ENCODE data around the gene ARMC12. TPM values are rescaled to one million over a fixed set of nuclear protein-coding genes. Genes with fewer than 3 reads are reported as not detected.
"Not testable (repeated sequence)": the region's sequence is repeated elsewhere in the genome, so short reads cannot be mapped to it uniquely, and the experiment has no call there.

ARMC12 gene
- total RNA-seq, 2 donors from 2014 or later, result 0.57 to 0.93 TPM

DNA sequence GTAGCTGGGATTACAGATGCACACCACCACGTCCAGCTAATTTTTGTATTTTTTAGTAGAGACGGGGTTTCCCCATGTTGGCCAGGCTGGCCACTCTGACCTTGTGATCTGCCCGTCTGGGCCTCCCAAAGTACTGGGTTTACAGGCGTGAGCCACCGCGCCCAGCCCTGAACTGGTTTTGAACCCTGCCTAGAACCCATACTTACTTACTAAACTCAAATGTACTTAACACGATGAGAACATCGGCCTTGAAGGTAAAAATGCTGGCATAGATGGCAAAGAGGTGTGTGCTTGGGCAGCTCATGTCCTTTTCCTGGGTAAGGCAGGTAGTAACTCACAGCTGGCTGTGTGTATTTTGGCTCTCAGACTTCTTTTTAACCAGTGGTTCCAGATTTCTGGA lies 3.2 kb upstream of the ARMC12 start:
- Mint-ChIP-seq H3K9me3 (no peaks in the 10 kb centered on the region), H3K36me3 (ENCODE audit: low read depth) (no peaks in the 10 kb centered on the region), H3K4me3 (no peak overlapping the region), H3K4me1 (peaks cover 12% of the 10 kb centered on the region), H3K27me3 (ENCODE audit: insufficient read depth) (peaks cover 29% of the 10 kb centered on the region), H3K27ac (no peak overlapping the region)
- H3K4me3 ChIP-seq (ENCODE audit: low read length), result no peak overlapping the region
- H3K4me1 ChIP-seq (ENCODE audit: control insufficient read depth, insufficient read depth, low read length), result peaks cover 3% of the 10 kb centered on the region
- no peak for TF ChIP-seq CTCF (conservative IDR thresholded peaks at IDR 0.05)
- H3K9ac ChIP-seq (ENCODE audit: extremely low read depth, low read length, poor library complexity, severe bottlenecking), result no peak overlapping the region
- no peak overlapping the region for H3K27ac ChIP-seq (ENCODE audit: low read depth, low read length)
- no peaks in the 10 kb centered on the region for H3K9me3 ChIP-seq (ENCODE audit: control insufficient read depth, low read length)
- H3K27me3 ChIP-seq (ENCODE audit: control insufficient read depth, insufficient read depth, low read length, poor library complexity, severe bottlenecking), result peaks cover 14% of the 10 kb centered on the region
- no peak for DNase-seq
- 94 to 100% methylated on average over 7 to 8 of the region's 8 CpGs for WGBS, 2 experiments (ENCODE audit: insufficient coverage in 1 of 2, insufficient read length in 1 of 2)
- no peaks in the 10 kb centered on the region for H3K36me3 ChIP-seq (ENCODE audit: control insufficient read depth, insufficient read depth, low read length)

- not testable (repeated sequence) for H3K36me3 Mint-ChIP-seq (ENCODE audit: low read depth); H3K4me3 Mint-ChIP-seq; H3K9me3 ChIP-seq (ENCODE audit: control insufficient read depth, low read length); H3K4me1 ChIP-seq (ENCODE audit: control insufficient read depth, insufficient read depth, low read length); H3K27me3 ChIP-seq (ENCODE audit: control insufficient read depth, insufficient read depth, low read length, poor library complexity, severe bottlenecking); H3K9ac ChIP-seq (ENCODE audit: extremely low read depth, low read length, poor library complexity, severe bottlenecking); DNase-seq; H3K9me3 Mint-ChIP-seq; H3K27ac ChIP-seq (ENCODE audit: low read depth, low read length); H3K27ac Mint-ChIP-seq; H3K4me3 ChIP-seq (ENCODE audit: low read length); H3K36me3 ChIP-seq (ENCODE audit: control insufficient read depth, insufficient read depth, low read length)
- Mint-ChIP-seq H3K27me3 (ENCODE audit: insufficient read depth) (peaks cover 22% of the 10 kb centered on the region), H3K4me1 (peaks cover 13% of the 10 kb centered on the region)
- 95 to 97% methylated on average over 10 to 12 of the region's 12 CpGs for WGBS, 2 experiments (ENCODE audit: insufficient coverage in 1 of 2, insufficient read length in 1 of 2)
These were observed 2.5 kb upstream of the ARMC12 start for GRCh38 chr6:35734319-35734718.

- Histone ChIP-seq H3K27me3 (ENCODE audit: control insufficient read depth, insufficient read depth, low read length, poor library complexity, severe bottlenecking) (no peaks in the 10 kb centered on the region), H3K27ac (ENCODE audit: low read depth, low read length) (no peak overlapping the region), H3K9me3 (ENCODE audit: control insufficient read depth, low read length) (no peaks in the 10 kb centered on the region), H3K9ac (ENCODE audit: extremely low read depth, low read length, poor library complexity, severe bottlenecking) (no peak overlapping the region), H3K4me3 (ENCODE audit: low read length) (no peak overlapping the region), H3K4me1 (ENCODE audit: control insufficient read depth, insufficient read depth, low read length) (peaks cover 5% of the 10 kb centered on the region), H3K36me3 (ENCODE audit: control insufficient read depth, insufficient read depth, low read length) (no peaks in the 10 kb centered on the region)
- Mint-ChIP-seq H3K4me1 (peaks cover 24% of the 10 kb centered on the region), H3K9me3 (no peaks in the 10 kb centered on the region), H3K27ac (no peak overlapping the region), H3K27me3 (ENCODE audit: insufficient read depth) (peaks cover 10% of the 10 kb centered on the region), H3K36me3 (ENCODE audit: low read depth) (no peaks in the 10 kb centered on the region), H3K4me3 (no peak overlapping the region)
- WGBS, 2 experiments (ENCODE audit: insufficient coverage in 1 of 2, insufficient read length in 1 of 2), result 88 to 100% methylated on average over 2 to 3 of the region's 3 CpGs
- DNase-seq, result no peak
- no peak for TF ChIP-seq CTCF (conservative IDR thresholded peaks at IDR 0.05)
These were observed 1.4 kb upstream of the ARMC12 start for GRCh38 chr6:35735452-35735851.

- TF ChIP-seq CTCF (conservative IDR thresholded peaks at IDR 0.05), result peak; percentile 93
- Mint-ChIP-seq H3K9me3 (no peaks in the 10 kb centered on the region), H3K4me3 (no peak overlapping the region), H3K27me3 (ENCODE audit: insufficient read depth) (peaks cover 5% of the 10 kb centered on the region), H3K4me1 (peaks cover 31% of the 10 kb centered on the region), H3K27ac (no peak overlapping the region), H3K36me3 (ENCODE audit: low read depth) (no peaks in the 10 kb centered on the region)
- H3K9me3 ChIP-seq (ENCODE audit: control insufficient read depth, low read length), result no peaks in the 10 kb centered on the region
- no peak overlapping the region for H3K9ac ChIP-seq (ENCODE audit: extremely low read depth, low read length, poor library complexity, severe bottlenecking)
- no peaks in the 10 kb centered on the region for H3K27me3 ChIP-seq (ENCODE audit: control insufficient read depth, insufficient read depth, low read length, poor library complexity, severe bottlenecking)
- DNase-seq, result peak; percentile 94
- H3K36me3 ChIP-seq (ENCODE audit: control insufficient read depth, insufficient read depth, low read length), result no peaks in the 10 kb centered on the region
- peaks cover 5% of the 10 kb centered on the region for H3K4me1 ChIP-seq (ENCODE audit: control insufficient read depth, insufficient read depth, low read length)
- WGBS, 2 experiments (ENCODE audit: insufficient coverage in 1 of 2, insufficient read length in 1 of 2), result 72 to 75% methylated on average over 6 to 7 of the region's 8 CpGs
- no peak overlapping the region for H3K27ac ChIP-seq (ENCODE audit: low read depth, low read length)
- no peak overlapping the region for H3K4me3 ChIP-seq (ENCODE audit: low read length)
These were observed 458 bp upstream of the ARMC12 start for GRCh38 chr6:35736253-35736894.

Data from endodermal cell (in vitro differentiated cells).